Fibroblast of villous mesenchyme (primary cell): ENCODE measurements around the gene MFSD6. TPM values are rescaled to one million over a fixed set of nuclear protein-coding genes. Genes with fewer than 3 reads are reported as not detected.

Experiments
- DNase-seq: peaks from one replicate; pipeline ENCODE4 v3.0.0-alpha.2; 2010; ENCODE audit warnings: low read depth
- H3K4me3 ChIP-seq: 2 replicates; pipeline ENCODE4 v1.5.1; 2011; ENCODE audit warnings: low read depth, mild to moderate bottlenecking, low read length
- CTCF ChIP-seq: IDR thresholded peaks from 2 replicates; pipeline ENCODE4 v1.5.1; 2012; ENCODE audit warnings: low read depth, mild to moderate bottlenecking, low read length; ENCODE audit not compliant: insufficient read depth
- total RNA-seq: library from RNA; depleted of rRNA; stranded (reverse); fragments of >200 nt; gene quantifications from 2 replicates; pipeline ENCODE4 v1.2.3, GENCODE V29; 2012

MFSD6 gene
- total RNA-seq, 1 donor: 14.7 TPM

GRCh38 chr2:190511104-190511503 lies 102.9 kb downstream of the MFSD6 start:
- H3K4me3 ChIP-seq: no peak overlapping the region
- peak; percentile 54 for DNase-seq
- TF ChIP-seq CTCF: peak; percentile 59

- H3K4me3 ChIP-seq: no peak overlapping the region
- DNase-seq: no peak
- no peak for TF ChIP-seq CTCF
These were observed 104.5 kb downstream of the MFSD6 start for GRCh38 chr2:190512539-190513095.

- no peak for TF ChIP-seq CTCF
- DNase-seq: no peak
- H3K4me3 ChIP-seq: no peak overlapping the region
These were observed 105.7 kb downstream of the MFSD6 start for GRCh38 chr2:190513877-190514276.

GRCh38 chr2:190514676-190515075 lies 106.5 kb downstream of the MFSD6 start:
- no peak overlapping the region for H3K4me3 ChIP-seq
- no peak for TF ChIP-seq CTCF
- DNase-seq: no peak

- DNase-seq: no peak
- H3K4me3 ChIP-seq: no peak overlapping the region
- no peak for TF ChIP-seq CTCF
These were observed 107.5 kb downstream of the MFSD6 start for GRCh38 chr2:190515687-190516086.

GRCh38 chr2:190517468-190517867 lies 109.3 kb downstream of the MFSD6 start:
- no peak for DNase-seq
- TF ChIP-seq CTCF: no peak

More at GRCh38 chr2:190517468-190517867, 109.3 kb downstream of the MFSD6 start:
- no peak overlapping the region for H3K4me3 ChIP-seq
